ENCODE results near the gene GMDS.
A peak's percentile ranks its signal among the peaks of the same experiment; 100 is the strongest.

The GMDS gene

GRCh38 chr6:2197177-2197671, 48.2 kb downstream of the GMDS start:
- H4K20me1 ChIP-seq (ENCODE audit: insufficient read depth, low read length): peaks cover 16% of the 10 kb centered on the region; the same call in 1 of the 2 replicates

GRCh38 chr6:2196079-2196679, 49.2 kb downstream of the GMDS start:
- H3K27ac ChIP-seq (ENCODE audit: low read length): no peak overlapping the region
- ATAC-seq (ENCODE audit: insufficient read depth, low read depth) (peak; percentile 81; the same call in 2 of the 3 replicates), DNase-seq (peak; percentile 40)
- H3K4me3 ChIP-seq (ENCODE audit: low read depth in 1 of 2, low read length in 2 of 2): no peak overlapping the region
- peaks cover 8% of the 10 kb centered on the region for H3K36me3 ChIP-seq (ENCODE audit: insufficient read depth, low read length)
- peaks cover 17% of the 10 kb centered on the region for H3K9me3 ChIP-seq (ENCODE audit: insufficient read depth, low read length, severe bottlenecking)
- TF ChIP-seq EZH2 (IDR thresholded peaks at IDR 0.05; ENCODE audit: borderline replicate concordance, low read depth, low read length, severe bottlenecking): no peak
- peak; percentile 81 for TF ChIP-seq CTCF (IDR thresholded peaks at IDR 0.05; ENCODE audit: borderline replicate concordance, extremely low read depth, low read length, poor library complexity, severe bottlenecking)
- H3K9ac ChIP-seq (ENCODE audit: low read depth, low read length): no peak overlapping the region
- H3K4me1 ChIP-seq (ENCODE audit: insufficient read depth, low read length): no peaks in the 10 kb centered on the region
- peaks cover 16% of the 10 kb centered on the region for H4K20me1 ChIP-seq (ENCODE audit: insufficient read depth, low read length)
- H3K27me3 ChIP-seq (ENCODE audit: insufficient read depth, low read length, poor library complexity): no peaks in the 10 kb centered on the region
- H2AFZ ChIP-seq (ENCODE audit: low read depth, low read length): no peak overlapping the region
- H3K4me2 ChIP-seq (ENCODE audit: insufficient read depth, low read length): no peak overlapping the region
- H3K79me2 ChIP-seq (ENCODE audit: insufficient read depth, low read length): no peaks in the 10 kb centered on the region; the same call in 1 of the 2 replicates

More at GRCh38 chr6:2197177-2197671, 48.2 kb downstream of the GMDS start:
- Histone ChIP-seq H3K27me3 (ENCODE audit: insufficient read depth, low read length, poor library complexity) (no peaks in the 10 kb centered on the region), H3K9me3 (ENCODE audit: insufficient read depth, low read length, severe bottlenecking) (peaks cover 10% of the 10 kb centered on the region), H3K27ac (ENCODE audit: low read length) (no peak overlapping the region), H3K4me3 (ENCODE audit: low read depth in 1 of 2, low read length in 2 of 2) (no peak overlapping the region), H3K79me2 (ENCODE audit: insufficient read depth, low read length) (no peaks in the 10 kb centered on the region), H3K36me3 (ENCODE audit: insufficient read depth, low read length) (peaks cover 8% of the 10 kb centered on the region), H3K4me2 (ENCODE audit: insufficient read depth, low read length) (no peak overlapping the region), H3K9ac (ENCODE audit: low read depth, low read length) (no peak overlapping the region), H2AFZ (ENCODE audit: low read depth, low read length) (no peak overlapping the region), H3K4me1 (ENCODE audit: insufficient read depth, low read length) (no peaks in the 10 kb centered on the region)
- ATAC-seq (ENCODE audit: insufficient read depth, low read depth) (no peak), DNase-seq (no peak)
- TF ChIP-seq CTCF (IDR thresholded peaks at IDR 0.05; ENCODE audit: borderline replicate concordance, extremely low read depth, low read length, poor library complexity, severe bottlenecking) (no peak), EZH2 (IDR thresholded peaks at IDR 0.05; ENCODE audit: borderline replicate concordance, low read depth, low read length, severe bottlenecking) (no peak)

- Histone ChIP-seq H3K27me3 (ENCODE audit: insufficient read depth, low read length, poor library complexity) (no peaks in the 10 kb centered on the region), H3K9me3 (ENCODE audit: insufficient read depth, low read length, severe bottlenecking) (peaks cover 17% of the 10 kb centered on the region), H3K27ac (ENCODE audit: low read length) (no peak overlapping the region), H3K4me1 (ENCODE audit: insufficient read depth, low read length) (no peaks in the 10 kb centered on the region), H3K4me2 (ENCODE audit: insufficient read depth, low read length) (no peak overlapping the region), H3K36me3 (ENCODE audit: insufficient read depth, low read length) (peaks cover 8% of the 10 kb centered on the region), H3K4me3 (ENCODE audit: low read depth in 1 of 2, low read length in 2 of 2) (no peak overlapping the region), H3K9ac (ENCODE audit: low read depth, low read length) (no peak overlapping the region), H2AFZ (ENCODE audit: low read depth, low read length) (no peak overlapping the region), H3K79me2 (ENCODE audit: insufficient read depth, low read length) (no peaks in the 10 kb centered on the region; the same call in 1 of the 2 replicates), H4K20me1 (ENCODE audit: insufficient read depth, low read length) (peaks cover 15% of the 10 kb centered on the region)
- DNase-seq (no peak), ATAC-seq (ENCODE audit: insufficient read depth, low read depth) (no peak)
- TF ChIP-seq EZH2 (IDR thresholded peaks at IDR 0.05; ENCODE audit: borderline replicate concordance, low read depth, low read length, severe bottlenecking) (no peak), CTCF (IDR thresholded peaks at IDR 0.05; ENCODE audit: borderline replicate concordance, extremely low read depth, low read length, poor library complexity, severe bottlenecking) (no peak)
Observed at GRCh38 chr6:2194643-2195042, 50.8 kb downstream of the GMDS start.

Measured in DND-41 (cell line).